A549 (cell line): Measurements from ENCODE around the gene LENG1.
A peak's percentile ranks its signal among the peaks of the same experiment; 100 is the strongest.

Source experiments
- EP300 ChIP-seq, 2 experiments: fragments of >200 bp; sonication (Bioruptor Twin); formaldehyde crosslinking; IDR thresholded peaks; 2 replicates in 1 of 2; 3 replicates in 1 of 2; pipeline ENCODE4 v1.6.1; 2016 to 2017
- HDAC2 ChIP-seq: fragments of 200-600 bp; sonication (generic); IDR thresholded peaks from 2 replicates; pipeline ENCODE4 v1.6.1; 2016
- MAFK ChIP-seq: fragments of 450-650 bp; IDR thresholded peaks from 2 replicates; pipeline ENCODE4 v1.6.1; 2014; ENCODE audit not compliant: partially characterized antibody
- POLR2A ChIP-seq: IDR thresholded peaks from 2 replicates; pipeline ENCODE4 v1.6.1; 2012; ENCODE audit warnings: mild to moderate bottlenecking, low read length
- POLR2AphosphoS2 ChIP-seq: conservative IDR thresholded peaks from 2 replicates; pipeline ENCODE4 v1.6.1; 2012; ENCODE audit warnings: low read length, improper control_type of control experiment, inconsistent platforms
- RAD21 ChIP-seq, 2 experiments: fragments of >200 bp in 1 of 2; sonication (Bioruptor Twin) in 1 of 2; formaldehyde crosslinking in 1 of 2; IDR thresholded peaks in 1 of 2; conservative IDR thresholded peaks in 1 of 2; 2 replicates in 1 of 2; 3 replicates in 1 of 2; pipeline ENCODE4 v1.6.1; 2012 to 2018; ENCODE audit warnings: inconsistent platforms in 1 of 2
- RFX5 ChIP-seq: fragments of 450-650 bp; IDR thresholded peaks from 2 replicates; pipeline ENCODE4 v1.7.1; 2014; ENCODE audit warnings: antibody characterized with exemption, mild to moderate bottlenecking, moderate library complexity
- TF ChIP-seq, protein P1 (sequence below): fragments of >200 bp; sonication (Bioruptor Twin); formaldehyde crosslinking; IDR thresholded peaks from 3 replicates; pipeline ENCODE4 v1.5.1; 2016
- TF ChIP-seq, protein P2 (sequence below): fragments of 450-650 bp; IDR thresholded peaks from 2 replicates; pipeline ENCODE4 v1.6.1; 2014; ENCODE audit warnings: antibody characterized with exemption
- TF ChIP-seq, protein P3 (sequence below): IDR thresholded peaks from 2 replicates; pipeline ENCODE4 v1.6.1; 2012
- TF ChIP-seq, protein P4 (sequence below): fragments of 200-600 bp; sonication (generic); IDR thresholded peaks from 2 replicates; pipeline ENCODE4 v1.6.1; 2016; ENCODE audit warnings: antibody characterized with exemption, mild to moderate bottlenecking, moderate library complexity

DNA sequence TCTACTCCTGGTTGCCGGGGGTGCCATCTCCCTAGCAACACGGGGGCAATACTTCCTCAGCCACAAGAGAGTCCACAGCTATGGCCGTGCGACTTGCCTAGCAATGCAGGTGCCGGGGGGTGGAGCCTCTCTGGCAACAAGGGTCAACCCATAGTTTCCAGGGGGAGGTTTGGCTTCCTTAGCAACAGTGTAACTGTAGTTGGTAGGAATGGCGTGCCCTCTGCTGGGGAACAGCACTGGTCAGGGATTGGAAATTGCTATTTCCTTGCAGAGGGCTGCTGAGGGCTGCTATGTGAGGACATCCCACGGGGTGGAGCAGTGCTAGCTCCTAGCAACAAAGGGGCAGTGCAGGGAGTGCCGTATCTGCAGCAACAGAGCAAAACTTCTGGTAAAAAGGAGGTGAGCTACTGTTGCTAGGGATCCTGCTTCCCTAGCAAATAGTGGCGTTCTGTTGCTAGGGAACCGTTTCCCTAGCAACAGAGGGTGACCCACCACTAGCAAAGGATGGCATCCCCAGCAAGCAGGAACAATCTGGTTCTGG lies 20.5 kb upstream of the LENG1 start:
- TF ChIP-seq, protein P1, sequence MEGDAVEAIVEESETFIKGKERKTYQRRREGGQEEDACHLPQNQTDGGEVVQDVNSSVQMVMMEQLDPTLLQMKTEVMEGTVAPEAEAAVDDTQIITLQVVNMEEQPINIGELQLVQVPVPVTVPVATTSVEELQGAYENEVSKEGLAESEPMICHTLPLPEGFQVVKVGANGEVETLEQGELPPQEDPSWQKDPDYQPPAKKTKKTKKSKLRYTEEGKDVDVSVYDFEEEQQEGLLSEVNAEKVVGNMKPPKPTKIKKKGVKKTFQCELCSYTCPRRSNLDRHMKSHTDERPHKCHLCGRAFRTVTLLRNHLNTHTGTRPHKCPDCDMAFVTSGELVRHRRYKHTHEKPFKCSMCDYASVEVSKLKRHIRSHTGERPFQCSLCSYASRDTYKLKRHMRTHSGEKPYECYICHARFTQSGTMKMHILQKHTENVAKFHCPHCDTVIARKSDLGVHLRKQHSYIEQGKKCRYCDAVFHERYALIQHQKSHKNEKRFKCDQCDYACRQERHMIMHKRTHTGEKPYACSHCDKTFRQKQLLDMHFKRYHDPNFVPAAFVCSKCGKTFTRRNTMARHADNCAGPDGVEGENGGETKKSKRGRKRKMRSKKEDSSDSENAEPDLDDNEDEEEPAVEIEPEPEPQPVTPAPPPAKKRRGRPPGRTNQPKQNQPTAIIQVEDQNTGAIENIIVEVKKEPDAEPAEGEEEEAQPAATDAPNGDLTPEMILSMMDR, result peak; percentile 39
- TF ChIP-seq, protein P2, sequence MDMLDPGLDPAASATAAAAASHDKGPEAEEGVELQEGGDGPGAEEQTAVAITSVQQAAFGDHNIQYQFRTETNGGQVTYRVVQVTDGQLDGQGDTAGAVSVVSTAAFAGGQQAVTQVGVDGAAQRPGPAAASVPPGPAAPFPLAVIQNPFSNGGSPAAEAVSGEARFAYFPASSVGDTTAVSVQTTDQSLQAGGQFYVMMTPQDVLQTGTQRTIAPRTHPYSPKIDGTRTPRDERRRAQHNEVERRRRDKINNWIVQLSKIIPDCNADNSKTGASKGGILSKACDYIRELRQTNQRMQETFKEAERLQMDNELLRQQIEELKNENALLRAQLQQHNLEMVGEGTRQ, result no peak
- TF ChIP-seq RAD21 (conservative IDR thresholded peaks at IDR 0.05 in 1 of 2, IDR thresholded peaks at IDR 0.05 in 1 of 2) (peak in 1 of 2 experiments; percentile 54; a peak in 2 of 5 replicates), POLR2AphosphoS2 (no peak), POLR2A (no peak), HDAC2 (no peak), RFX5 (peak; percentile 85), MAFK (no peak), EP300 (IDR thresholded peaks at IDR 0.05) (no peak)
- TF ChIP-seq, protein P3, sequence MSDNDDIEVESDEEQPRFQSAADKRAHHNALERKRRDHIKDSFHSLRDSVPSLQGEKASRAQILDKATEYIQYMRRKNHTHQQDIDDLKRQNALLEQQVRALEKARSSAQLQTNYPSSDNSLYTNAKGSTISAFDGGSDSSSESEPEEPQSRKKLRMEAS, result no peak
- TF ChIP-seq, protein P4, sequence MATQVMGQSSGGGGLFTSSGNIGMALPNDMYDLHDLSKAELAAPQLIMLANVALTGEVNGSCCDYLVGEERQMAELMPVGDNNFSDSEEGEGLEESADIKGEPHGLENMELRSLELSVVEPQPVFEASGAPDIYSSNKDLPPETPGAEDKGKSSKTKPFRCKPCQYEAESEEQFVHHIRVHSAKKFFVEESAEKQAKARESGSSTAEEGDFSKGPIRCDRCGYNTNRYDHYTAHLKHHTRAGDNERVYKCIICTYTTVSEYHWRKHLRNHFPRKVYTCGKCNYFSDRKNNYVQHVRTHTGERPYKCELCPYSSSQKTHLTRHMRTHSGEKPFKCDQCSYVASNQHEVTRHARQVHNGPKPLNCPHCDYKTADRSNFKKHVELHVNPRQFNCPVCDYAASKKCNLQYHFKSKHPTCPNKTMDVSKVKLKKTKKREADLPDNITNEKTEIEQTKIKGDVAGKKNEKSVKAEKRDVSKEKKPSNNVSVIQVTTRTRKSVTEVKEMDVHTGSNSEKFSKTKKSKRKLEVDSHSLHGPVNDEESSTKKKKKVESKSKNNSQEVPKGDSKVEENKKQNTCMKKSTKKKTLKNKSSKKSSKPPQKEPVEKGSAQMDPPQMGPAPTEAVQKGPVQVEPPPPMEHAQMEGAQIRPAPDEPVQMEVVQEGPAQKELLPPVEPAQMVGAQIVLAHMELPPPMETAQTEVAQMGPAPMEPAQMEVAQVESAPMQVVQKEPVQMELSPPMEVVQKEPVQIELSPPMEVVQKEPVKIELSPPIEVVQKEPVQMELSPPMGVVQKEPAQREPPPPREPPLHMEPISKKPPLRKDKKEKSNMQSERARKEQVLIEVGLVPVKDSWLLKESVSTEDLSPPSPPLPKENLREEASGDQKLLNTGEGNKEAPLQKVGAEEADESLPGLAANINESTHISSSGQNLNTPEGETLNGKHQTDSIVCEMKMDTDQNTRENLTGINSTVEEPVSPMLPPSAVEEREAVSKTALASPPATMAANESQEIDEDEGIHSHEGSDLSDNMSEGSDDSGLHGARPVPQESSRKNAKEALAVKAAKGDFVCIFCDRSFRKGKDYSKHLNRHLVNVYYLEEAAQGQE, result no peak
